ENCODE results near the gene WDR1. TPM values are rescaled to one million over a fixed set of nuclear protein-coding genes. Genes with fewer than 3 reads are reported as not detected.
A peak's percentile ranks its signal among the peaks of the same experiment; 100 is the strongest.

The WDR1 gene
- polyA plus RNA-seq, 3 donors: 206 to 251 (median 243) TPM

DNA sequence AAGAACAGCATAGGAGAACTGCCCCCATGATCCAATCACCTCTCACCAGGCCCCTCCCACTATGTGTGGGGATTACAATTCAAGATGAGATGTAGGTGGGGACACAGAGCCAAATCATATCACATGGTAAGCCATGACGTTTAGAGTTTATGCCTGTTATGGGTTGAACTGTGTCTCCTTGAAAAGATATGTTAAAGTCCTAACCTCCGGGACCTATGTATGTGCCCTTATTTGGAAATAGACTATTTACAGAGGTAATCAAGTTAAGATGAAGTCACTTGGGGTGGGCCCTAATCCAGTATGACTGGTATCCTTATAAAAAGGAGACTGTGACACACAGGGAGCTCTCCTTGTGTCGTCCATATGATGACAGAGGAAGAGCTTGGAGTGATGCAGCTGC is 70.1 kb downstream of the WDR1 start:
- Histone ChIP-seq H3K9ac (ENCODE audit: insufficient read depth, low read length, poor library complexity, severe bottlenecking) (no peak overlapping the region), H3K27ac (ENCODE audit: low read depth in 1 of 2, low read length in 2 of 2) (peak overlapping the region; percentile 43 to 69), H3K9me3 (replicated peaks in 1 of 2; ENCODE audit: control insufficient read depth in 1 of 2, insufficient read depth in 1 of 2, low read length in 2 of 2) (peaks cover 0 to 7% of the 10 kb centered on the region in 2 donors), H3K4me1 (ENCODE audit: control insufficient read depth in 1 of 2, insufficient read depth in 2 of 2, low read length in 2 of 2) (peaks cover 41 to 48% of the 10 kb centered on the region in 2 donors), H4K20me1 (ENCODE audit: insufficient read depth, low read length) (no peaks in the 10 kb centered on the region), H3K4me2 (replicated peaks; ENCODE audit: extremely low read depth, low read length, poor library complexity, severe bottlenecking) (no peak overlapping the region), H3K4me3 (replicated peaks in 1 of 3; ENCODE audit: low read depth in 2 of 3, low read length in 3 of 3) (no peak overlapping the region), H3K36me3 (replicated peaks in 1 of 2; ENCODE audit: control insufficient read depth in 1 of 2, insufficient read depth in 2 of 2, low read length in 2 of 2) (no peaks in the 10 kb centered on the region), H2AFZ (ENCODE audit: insufficient read depth, low read depth, low read length, poor library complexity, severe bottlenecking) (no peak overlapping the region), H3K27me3 (ENCODE audit: control insufficient read depth in 2 of 2, insufficient read depth in 2 of 2, low read length in 2 of 2) (no peaks in the 10 kb centered on the region), H3K79me2 (ENCODE audit: insufficient read depth, low read length) (no peaks in the 10 kb centered on the region)
- no peak for DNase-seq
- 45% methylated on average over 1 of the region's 3 CpGs for WGBS (ENCODE audit: insufficient coverage)
- intact Hi-C loops (cut with micrococcal nuclease): no loop called here
- peak overlapping the region; percentile 80 to 96 (median 94) for H3K27ac Mint-ChIP-seq
- TF ChIP-seq, protein P1, sequence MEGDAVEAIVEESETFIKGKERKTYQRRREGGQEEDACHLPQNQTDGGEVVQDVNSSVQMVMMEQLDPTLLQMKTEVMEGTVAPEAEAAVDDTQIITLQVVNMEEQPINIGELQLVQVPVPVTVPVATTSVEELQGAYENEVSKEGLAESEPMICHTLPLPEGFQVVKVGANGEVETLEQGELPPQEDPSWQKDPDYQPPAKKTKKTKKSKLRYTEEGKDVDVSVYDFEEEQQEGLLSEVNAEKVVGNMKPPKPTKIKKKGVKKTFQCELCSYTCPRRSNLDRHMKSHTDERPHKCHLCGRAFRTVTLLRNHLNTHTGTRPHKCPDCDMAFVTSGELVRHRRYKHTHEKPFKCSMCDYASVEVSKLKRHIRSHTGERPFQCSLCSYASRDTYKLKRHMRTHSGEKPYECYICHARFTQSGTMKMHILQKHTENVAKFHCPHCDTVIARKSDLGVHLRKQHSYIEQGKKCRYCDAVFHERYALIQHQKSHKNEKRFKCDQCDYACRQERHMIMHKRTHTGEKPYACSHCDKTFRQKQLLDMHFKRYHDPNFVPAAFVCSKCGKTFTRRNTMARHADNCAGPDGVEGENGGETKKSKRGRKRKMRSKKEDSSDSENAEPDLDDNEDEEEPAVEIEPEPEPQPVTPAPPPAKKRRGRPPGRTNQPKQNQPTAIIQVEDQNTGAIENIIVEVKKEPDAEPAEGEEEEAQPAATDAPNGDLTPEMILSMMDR (IDR thresholded peaks at IDR 0.05): no peak
- H3K27me3 Mint-ChIP-seq (ENCODE audit: low read depth in 3 of 3): peaks cover 10 to 12% (median 10%) of the 10 kb centered on the region in 3 donors
- H3K36me3 Mint-ChIP-seq: peaks cover 11 to 16% of the 10 kb centered on the region in 2 donors
- peaks cover 57% of the 10 kb centered on the region for H3K4me1 Mint-ChIP-seq
- peaks cover 5 to 13% (median 11%) of the 10 kb centered on the region in 7 donors for H3K9me3 Mint-ChIP-seq
- H3K4me3 Mint-ChIP-seq: no peak overlapping the region

DNA sequence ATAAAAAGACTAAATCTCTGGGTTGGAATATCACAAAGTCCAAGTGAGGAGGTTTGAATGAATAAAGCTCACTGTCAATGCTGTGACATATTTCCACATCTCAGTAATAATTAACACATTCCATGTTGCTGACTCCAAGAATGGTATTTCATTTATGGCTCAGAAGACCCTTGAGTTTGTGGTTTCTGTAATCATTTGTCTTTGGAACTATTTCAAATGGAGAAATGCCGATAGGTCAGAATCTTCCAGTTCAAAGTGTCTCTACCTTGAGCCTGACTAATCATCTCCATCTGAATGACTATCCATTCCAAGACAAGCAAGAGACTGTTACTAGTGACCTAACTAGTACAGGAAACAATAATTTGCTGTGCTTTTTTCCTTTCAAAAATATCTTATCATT is 71.1 kb downstream of the WDR1 start:
- H3K4me2 ChIP-seq (replicated peaks; ENCODE audit: extremely low read depth, low read length, poor library complexity, severe bottlenecking): peak overlapping the region; percentile 6
- no peaks in the 10 kb centered on the region for H4K20me1 ChIP-seq (ENCODE audit: insufficient read depth, low read length)
- peaks cover 41 to 48% of the 10 kb centered on the region in 2 donors for H3K4me1 ChIP-seq (ENCODE audit: control insufficient read depth in 1 of 2, insufficient read depth in 2 of 2, low read length in 2 of 2)
- H3K4me3 Mint-ChIP-seq: no peak overlapping the region
- H3K9me3 ChIP-seq (replicated peaks in 1 of 2; ENCODE audit: control insufficient read depth in 1 of 2, insufficient read depth in 1 of 2, low read length in 2 of 2): peaks cover 0 to 7% of the 10 kb centered on the region in 2 donors
- no peak for DNase-seq
- H3K79me2 ChIP-seq (ENCODE audit: insufficient read depth, low read length): no peaks in the 10 kb centered on the region
- peaks cover 5 to 13% (median 11%) of the 10 kb centered on the region in 7 donors for H3K9me3 Mint-ChIP-seq
- no peaks in the 10 kb centered on the region for H3K27me3 ChIP-seq (ENCODE audit: control insufficient read depth in 2 of 2, insufficient read depth in 2 of 2, low read length in 2 of 2)
- H3K9ac ChIP-seq (ENCODE audit: insufficient read depth, low read length, poor library complexity, severe bottlenecking): no peak overlapping the region
- H3K36me3 Mint-ChIP-seq: peaks cover 13 to 16% of the 10 kb centered on the region in 2 donors
- H3K27ac ChIP-seq (ENCODE audit: low read depth in 1 of 2, low read length in 2 of 2): peak overlapping the region; percentile 69 to 79
- peaks cover 4 to 7% (median 6%) of the 10 kb centered on the region in 3 donors for H3K27me3 Mint-ChIP-seq (ENCODE audit: low read depth in 3 of 3)
- peak overlapping the region; percentile 80 to 96 (median 94) for H3K27ac Mint-ChIP-seq
- no peaks in the 10 kb centered on the region for H3K36me3 ChIP-seq (replicated peaks in 1 of 2; ENCODE audit: control insufficient read depth in 1 of 2, insufficient read depth in 2 of 2, low read length in 2 of 2)
- intact Hi-C loops (cut with micrococcal nuclease): no loop called here
- TF ChIP-seq, protein P1 (IDR thresholded peaks at IDR 0.05): no peak
- peaks cover 57% of the 10 kb centered on the region for H3K4me1 Mint-ChIP-seq
- no CpG with 5 or more reads among the region's 1 CpG for WGBS (ENCODE audit: insufficient coverage)
- H2AFZ ChIP-seq (ENCODE audit: insufficient read depth, low read depth, low read length, poor library complexity, severe bottlenecking): no peak overlapping the region
- no peak overlapping the region for H3K4me3 ChIP-seq (replicated peaks in 1 of 3; ENCODE audit: low read depth in 2 of 3, low read length in 3 of 3)

All from CD14-positive monocyte (primary cell).